GM19328 (cell line): Measurements from ENCODE around the gene GAREM1.

Experiments used
- ATAC-seq: cut with Tn5 transposase; IDR thresholded peaks from one replicate; pipeline ENCODE4 v1.9.1; 2021; ENCODE audit warnings: mild to moderate bottlenecking, moderate library complexity; ENCODE audit not compliant: unreplicated experiment

GAREM1 gene

DNA sequence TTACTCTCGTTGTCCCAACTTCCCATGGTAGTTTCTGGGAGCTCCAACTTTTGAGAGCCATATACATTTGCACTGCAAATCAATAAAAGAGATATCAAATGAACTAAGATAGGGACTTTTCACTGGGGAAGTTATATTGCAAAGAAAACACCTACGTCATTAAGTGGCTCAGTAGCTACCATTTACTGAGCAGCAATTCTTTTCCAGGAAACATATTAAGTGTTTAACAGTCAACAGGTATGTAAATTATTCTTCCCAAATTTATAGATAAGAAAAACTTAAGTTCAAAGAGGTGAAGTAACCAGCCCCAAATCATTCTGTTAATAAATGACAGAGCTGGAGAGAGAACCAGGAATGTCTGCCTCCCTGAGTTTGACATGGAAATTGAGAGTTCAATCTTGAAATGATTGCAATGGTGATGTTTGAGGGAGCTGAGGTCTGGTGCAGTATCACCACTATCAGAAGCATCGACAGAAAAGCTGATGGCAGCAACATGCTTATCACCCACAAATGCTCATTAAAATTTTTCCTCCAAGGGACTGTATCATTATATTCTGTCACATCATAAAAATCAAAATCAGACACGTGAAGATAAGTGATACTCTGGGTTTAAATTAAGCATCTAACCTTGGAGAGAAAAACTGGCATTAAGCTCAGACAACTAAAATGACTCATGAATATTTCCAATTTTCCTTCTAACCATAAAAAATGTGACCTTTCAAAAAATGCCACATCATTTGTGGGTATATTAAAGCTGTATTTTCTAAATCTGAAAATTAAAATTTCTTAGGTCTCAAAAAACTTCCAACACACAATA lies 43.4 kb downstream of the GAREM1 start:
- ATAC-seq = no peak

DNA sequence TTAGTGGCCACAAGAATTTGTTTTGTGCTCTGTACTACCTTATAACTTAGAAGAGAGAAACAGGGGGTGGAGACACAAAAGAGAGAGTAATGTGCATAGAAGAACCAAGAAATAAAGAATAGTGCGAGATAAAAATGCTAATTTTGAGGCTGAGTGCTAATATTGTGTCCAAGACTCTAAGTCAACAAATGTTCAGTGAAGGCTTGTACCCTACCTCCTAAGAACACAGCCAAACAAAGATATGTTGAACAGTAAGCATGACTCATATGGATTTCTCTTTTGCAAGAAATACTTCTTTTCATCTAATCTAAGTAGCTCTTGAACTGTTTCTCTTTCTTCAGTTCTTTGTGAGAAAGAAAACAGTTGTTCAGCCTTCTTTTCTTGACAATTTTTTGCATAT lies 45.2 kb downstream of the GAREM1 start:
- ATAC-seq = no peak

DNA sequence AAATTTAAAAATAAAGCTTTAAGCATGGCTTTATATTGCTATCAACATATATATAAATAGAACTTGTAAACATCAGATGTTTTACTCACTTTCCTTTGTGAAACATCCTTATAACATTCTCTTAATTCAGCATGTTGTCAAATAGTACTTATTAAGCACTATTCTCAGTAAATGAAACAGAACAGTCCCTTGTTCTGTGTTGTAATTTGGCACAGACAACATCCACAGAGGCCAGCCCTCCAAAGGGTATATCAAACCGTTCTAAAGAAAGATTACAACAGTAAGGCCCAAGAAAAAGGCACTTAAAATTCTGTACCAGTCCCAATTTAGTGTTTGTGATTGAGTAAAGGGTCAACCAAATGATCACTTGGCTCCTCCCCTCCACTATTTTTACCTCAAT lies 46.0 kb downstream of the GAREM1 start:
- ATAC-seq = no peak

DNA sequence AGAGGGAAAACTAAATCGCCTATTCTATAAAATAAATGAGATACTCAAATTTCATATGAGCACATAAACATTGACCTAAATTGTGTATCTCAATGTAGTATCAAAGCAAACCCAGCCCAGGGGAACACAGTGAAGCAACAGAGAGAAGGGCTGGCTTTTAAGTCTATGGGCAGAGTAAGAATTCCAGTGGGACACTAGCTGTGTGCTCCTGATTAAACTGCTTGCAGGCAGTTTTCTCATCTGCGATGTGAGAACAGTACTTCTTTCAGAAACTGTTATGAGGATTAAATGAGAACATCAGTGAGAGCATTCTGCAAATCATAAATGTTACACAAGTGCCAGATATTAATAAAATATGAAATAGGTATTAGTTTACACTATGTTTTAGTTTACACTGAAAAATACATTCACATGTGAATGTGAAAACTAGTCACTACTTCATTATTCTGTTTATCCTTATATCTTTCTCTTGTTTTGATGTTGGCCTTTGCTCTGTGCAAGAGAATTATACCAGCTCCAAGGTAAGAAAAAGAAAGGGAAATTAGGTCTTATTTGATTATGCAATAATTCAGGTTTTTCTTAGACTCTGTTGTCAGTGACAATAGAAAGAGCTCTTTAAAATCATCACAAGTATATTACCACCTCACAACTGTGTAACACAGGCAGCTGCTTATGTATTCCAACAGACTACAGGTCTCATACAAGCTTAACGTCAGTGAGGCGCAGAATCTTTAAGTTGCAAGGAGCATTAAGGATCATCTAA lies 47.5 kb downstream of the GAREM1 start:
- no peak for ATAC-seq

DNA sequence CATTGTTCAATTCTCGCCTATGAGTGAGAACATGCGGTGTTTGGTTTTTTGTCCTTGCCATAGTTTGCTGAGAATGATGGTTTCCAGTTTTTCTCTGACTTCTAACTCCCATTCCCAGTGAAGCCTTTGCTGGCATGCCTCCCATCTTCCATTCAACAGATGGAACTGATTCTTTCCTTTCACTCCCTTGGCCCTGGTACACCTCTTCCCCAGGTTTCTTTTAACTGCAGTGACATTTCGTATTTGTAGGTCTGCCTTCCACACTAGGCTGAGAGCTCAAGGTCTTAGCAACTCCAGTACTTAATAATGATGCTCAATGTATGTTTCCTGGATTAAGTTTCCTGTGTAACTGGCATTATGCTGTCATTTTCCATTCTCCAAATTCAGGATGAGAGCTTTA lies 48.5 kb downstream of the GAREM1 start:
- ATAC-seq = no peak

DNA sequence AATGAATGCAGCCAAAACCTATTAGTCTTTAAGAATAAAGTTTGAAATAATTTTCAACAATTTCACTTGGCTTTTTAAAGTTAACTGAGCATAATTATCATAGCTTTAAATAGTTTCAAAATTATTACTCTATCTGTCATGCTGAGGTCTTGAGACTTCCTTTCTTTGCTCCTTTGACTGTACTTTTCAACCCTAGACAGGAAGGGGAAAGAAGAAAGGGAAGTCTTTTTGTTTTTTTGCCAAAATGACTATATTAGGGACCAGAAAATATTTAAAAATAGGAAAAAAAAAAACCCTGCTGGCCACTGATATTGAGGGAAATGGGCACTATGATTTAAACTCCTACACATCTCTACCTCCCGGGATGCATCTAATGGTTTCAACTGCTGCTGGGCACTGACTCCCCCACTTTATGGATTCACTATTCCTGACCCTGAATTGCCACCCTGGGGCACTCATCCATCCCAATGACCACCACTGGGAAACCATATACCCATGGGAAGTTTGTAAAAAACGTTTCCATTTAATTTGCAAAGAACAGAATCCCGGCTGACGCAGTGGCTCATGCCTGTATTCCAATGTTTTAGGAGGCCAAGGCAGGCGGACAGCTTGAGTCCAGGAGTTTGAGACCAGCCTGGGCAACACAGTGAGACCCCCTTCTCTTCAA lies 50.5 kb downstream of the GAREM1 start:
- ATAC-seq = no peak

DNA sequence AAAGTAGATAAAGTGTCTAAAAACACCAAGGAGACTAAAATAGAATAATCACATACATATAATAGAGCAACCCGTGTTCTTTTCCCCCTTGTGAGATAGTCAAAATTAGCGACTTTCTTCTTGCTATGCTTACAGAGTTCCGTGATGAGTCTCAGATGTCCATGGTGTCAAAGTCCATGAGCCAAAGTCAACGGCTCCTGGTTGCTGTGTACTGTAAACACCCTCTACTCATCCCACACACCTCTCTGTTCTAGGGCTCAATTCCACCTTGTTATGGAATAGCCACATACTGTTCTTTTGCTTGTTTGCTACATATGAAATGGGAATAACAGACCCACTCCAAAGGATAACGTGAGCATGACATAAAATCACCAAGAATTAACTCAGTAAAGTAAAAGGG lies 52.5 kb downstream of the GAREM1 start:
- no peak for ATAC-seq

DNA sequence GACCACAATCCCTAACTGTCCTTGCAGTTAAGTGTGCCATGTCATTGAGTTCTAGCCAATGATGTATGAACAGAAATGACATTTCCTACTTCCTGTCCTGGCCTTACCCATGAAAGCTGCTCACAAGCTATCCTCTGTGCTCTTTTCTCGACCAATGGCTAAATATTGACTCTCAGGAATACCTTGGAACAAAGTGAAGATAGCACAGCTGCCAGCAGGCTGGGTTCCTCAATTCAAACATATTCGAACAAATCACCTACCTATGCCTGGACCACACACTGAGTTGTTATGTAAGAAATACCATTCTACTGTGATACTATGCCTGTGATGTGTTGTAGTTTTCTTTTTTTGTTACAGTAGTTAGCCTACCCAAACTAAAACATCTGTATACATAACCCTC lies 65.1 kb downstream of the GAREM1 start:
- ATAC-seq = no peak

DNA sequence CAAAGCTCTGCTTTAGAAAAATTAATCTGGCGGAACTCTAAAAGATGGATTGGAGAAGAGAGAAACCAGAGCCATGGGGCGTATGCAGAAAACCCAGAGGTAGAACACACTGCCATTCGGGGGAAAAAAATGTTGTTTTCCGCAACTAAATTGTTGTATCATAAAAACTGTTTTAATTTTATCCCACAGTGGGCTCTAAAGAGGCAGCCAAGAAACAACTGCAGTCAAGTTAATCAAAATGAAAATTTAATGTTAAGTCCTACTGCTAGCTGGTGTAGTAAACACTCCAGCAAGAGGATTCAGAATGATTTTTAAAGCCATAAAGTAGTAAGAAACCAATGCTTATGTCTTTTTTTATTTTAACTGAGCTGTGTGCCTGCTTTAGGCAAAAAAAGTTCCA lies 69.1 kb downstream of the GAREM1 start:
- no peak for ATAC-seq

DNA sequence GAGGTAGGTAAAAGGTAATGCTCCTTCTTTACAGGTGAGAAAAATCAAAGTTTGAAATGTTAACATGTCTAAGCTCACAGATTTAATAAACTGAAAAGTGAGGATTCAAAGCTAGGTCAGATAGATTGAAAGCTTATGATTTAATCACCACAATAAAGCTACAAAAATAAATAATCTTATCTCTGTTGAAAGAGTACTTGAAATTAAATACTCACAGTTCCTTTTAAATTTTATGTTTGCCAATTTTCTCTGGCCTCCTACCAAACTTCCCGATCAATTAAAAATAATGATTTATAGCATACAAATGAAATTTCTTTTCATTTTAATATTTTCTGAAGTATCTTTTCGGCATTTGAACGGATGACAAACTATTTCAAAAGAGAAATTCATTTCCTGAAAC lies 77.3 kb downstream of the GAREM1 start:
- no peak for ATAC-seq

DNA sequence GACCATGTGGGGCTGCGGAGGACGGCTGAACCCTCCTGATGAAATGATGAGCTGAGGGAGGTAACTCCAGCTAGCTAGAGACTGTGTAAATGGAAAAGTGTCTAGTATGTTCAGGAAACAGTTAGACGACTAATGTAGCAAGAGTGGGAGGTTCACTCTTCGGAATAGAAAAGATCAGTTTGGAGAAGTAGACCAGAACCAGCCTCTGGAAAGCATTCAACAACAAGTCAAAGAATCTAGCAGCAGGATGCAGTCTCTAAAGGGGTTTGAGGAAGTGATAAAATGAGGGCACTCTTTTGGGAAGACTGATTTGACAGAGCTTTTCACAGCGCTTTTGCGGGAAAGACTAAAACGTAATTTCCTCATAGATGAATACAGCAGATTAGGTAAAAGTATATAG lies 79.6 kb downstream of the GAREM1 start:
- no peak for ATAC-seq

DNA sequence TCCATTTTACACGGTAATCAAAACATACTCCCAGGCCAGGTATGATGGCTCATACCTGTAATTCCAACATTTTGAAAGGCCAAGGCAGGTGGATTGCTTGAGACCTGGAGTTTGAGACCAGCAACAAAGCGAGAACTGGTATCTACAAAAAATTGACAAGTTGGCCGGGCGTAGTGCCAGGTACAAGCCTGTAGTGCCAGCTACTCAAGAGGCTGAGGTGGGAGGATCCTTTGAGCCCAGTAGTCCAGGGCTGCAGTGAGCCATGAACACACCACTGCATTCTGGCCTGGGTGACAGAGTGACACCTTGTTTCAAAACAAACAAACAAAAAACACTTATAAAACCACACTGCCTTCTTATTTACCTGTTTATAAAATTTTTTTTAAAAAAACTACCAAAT lies 80.8 kb downstream of the GAREM1 start:
- no peak for ATAC-seq

DNA sequence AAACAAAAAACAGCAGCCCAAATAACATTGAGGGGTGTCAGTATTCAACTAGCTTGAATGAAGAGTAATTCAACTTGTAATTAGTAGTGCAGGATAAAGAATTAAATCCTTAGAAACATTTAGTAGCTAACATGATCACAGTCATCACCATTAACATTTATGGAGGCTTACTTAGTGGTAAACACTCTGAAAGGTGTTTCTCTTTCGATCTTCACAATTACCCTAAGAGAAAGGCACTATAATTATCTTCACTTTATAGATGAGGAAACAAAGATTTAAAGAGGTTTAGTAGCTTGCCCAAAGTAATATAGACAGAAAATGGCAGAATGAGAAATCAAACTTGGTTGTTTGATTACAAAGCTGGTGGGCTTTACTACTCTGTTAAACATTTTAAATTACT lies 81.5 kb downstream of the GAREM1 start:
- no peak for ATAC-seq

DNA sequence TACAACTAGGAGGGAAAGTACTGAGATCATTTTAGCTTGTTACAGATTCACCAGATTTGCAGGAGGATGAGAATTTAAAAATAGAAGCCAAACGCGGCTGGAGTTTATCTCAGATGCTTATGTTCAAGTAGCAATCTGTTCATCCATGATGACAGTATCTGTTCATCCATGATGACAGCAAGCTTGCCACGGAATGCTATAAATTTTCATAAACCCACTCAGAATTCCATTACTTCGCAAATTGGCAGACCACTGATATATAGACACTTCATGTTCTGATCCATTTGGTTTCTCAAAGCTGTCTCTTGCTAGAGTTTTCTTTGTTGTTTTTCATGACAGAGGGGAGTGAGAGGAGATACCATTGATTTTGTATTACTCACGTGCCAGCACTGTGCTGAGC lies 84.2 kb downstream of the GAREM1 start:
- ATAC-seq = no peak

DNA sequence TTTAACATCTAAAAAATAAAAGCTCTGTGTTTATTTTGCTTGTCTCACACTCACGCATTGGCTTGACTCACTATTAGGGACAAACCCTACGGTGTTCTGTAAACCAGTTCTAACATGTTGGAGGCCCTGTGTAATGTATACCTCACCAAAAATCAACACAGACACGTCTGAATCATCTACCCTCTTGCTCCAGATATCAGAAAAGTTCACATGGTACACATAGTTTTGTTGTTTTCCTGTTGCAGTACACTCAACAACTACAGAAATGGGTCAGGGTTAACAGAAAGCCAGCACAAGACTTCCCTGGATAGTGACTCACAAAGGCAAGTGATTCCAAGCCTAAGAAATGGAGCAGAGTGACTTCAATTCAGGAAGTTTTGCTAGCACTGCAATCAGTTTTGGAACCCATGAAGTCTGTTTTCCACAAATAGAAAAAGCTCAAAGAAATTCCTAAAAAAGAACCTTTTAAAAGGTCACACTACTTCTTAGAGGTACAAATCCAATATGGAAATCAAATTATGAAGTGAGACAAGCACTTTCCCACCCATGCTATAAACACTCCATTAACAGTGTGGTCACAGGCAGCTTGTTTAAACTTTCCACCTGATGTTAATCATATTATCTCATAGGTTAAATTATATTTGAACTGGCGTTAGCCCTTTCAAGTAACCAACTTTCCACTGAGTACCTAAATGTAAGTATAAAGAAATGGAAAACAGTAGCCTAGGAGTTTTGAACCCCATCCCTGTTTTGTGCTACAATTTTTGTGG lies 87.4 kb downstream of the GAREM1 start:
- ATAC-seq = no peak

DNA sequence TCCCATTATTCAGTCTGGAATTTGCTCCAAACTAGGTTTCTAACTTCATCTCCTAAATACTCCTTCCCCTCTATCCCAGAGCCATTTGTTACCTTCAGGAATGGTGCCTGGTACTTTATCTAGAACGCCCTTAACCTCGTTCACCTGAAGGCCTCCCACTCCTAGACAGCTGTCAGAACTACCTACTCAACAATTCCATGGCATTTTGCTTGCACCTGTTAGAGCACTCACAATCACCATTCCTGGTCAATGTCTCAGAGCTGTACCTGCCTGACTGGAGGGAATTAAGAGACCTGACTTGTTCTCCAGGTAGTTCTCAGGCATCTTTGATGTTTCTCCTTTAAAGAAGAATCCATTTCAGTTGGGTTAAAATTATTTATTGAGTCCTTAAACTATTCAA lies 88.9 kb downstream of the GAREM1 start:
- no peak for ATAC-seq

DNA sequence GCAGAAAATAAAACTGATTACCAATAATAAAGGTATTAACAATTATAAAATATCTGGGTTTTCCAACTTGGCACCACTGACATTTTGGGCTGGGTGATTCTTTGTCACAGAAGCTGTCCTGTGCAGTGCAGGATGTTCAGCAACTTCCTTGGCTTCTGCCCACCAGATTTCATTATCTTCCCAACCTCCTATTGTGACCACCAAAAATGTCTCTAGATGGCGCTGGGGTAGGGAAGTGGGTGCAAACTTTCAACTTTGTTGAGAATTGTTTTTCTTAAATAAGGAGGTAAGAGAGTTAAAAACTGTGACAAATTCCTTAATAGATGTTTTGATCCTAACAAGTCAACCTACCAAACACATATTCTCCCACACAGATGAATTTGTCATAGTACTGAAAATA lies 90.1 kb downstream of the GAREM1 start:
- no peak for ATAC-seq

DNA sequence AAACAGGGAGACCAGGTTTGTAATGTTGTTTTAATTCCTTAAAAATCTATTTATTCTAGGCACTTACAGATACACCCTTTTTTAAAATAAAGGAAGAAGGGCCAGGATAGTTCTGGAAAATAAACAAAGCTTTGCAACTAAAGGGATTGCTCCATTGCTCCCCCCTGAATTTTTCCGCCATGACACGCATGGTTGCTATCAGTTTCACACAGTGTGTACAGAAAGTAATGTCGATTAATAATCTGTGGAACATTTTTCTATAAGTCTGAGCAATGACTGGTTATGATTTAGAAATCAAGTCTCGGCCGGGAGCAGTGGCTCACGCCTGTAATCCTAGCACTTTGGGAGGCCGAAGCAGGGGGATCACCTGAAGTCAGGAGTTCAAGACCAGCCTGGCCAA lies 90.8 kb downstream of the GAREM1 start:
- ATAC-seq = no peak

DNA sequence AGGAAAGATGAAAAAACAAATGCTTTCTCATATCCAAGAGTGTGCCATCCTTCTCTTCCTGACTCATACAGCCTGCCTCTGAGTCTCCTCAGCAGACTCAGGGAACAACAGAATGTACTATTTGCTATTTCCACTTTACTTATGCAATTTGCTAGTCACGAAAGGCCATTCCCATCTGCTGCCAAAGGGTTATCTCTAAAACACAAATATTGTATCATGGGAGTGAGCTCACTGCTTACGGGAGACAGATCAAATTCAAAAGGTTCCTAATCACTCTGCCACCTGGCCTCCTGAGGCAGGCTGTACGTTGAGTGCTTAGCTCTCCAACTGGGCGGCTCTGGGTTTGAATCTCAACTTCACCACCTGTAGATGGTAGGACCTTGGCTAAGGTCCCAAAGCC lies 92.0 kb downstream of the GAREM1 start:
- no peak for ATAC-seq

DNA sequence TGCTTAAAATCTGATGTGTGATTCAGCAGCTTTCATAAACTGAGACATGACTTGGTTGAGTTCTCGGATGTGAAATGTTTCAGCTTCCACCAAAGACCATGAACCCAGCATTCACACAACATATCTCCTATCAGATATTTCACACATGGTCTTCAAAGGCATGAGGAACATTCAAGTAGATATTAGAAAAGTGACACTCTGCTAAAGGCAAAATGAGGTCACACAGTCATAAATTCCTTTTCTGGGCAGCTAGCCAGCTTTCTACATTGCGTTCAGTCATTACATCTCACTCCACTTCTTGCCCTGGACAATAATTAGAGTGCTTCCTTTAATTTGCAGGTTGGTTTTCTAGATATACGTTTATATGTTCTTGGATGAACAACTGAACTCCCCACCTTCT lies 96.7 kb downstream of the GAREM1 start:
- ATAC-seq = no peak

DNA sequence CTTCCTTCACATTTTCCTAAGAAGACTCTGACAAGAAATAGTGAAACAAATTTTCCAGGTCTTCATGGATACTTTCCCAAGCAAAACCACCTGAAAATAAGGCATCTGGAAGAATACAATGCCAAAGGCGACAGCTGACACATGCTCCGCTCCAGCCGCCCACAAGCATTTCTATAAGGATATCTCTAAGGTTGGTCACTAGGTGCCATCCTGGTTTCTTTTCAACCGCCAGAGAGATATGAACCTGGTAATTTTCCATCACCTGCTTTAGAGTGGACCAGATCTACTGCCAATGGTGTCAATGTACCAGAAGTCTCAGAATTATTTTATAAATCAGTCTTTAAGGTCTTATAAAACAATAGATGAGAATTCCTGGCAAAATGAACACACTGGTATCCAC lies 97.2 kb downstream of the GAREM1 start:
- no peak for ATAC-seq
